ENCODE data around the gene NLGN2.

The NLGN2 gene

DNA sequence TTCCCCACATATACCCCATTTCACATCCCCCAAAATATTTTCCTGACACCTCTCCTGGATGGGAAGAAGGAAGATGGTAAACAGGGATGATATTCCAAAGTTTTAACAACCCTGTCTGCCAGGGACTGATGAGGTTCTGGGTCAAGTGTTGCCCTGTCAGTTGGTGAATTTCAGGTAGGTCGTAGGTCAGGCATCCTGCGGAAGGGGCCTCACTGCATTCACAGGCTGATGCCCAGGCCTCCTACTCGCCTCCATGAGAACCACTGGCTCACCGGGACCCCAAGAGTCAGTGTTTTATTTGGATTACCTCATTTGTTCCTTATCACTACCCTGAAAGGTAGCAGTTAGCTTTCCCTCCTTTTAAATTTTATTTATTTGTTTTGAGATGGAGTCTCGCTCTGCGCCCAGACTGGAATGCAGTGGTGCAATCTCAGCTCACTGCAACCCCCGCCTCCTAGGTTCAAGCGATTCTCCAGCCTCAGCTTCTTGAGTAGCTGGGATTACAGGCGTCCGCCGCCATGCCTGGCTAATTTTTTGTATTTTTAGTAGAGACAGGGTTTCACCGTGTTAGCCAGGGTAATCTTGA lies 61.3 kb downstream of the NLGN2 start:
- Mint-ChIP-seq H3K4me3 (no peak overlapping the region), H3K36me3 (ENCODE audit: insufficient read depth) (peaks cover 16% of the 10 kb centered on the region), H3K27me3 (no peaks in the 10 kb centered on the region), H3K27ac (ENCODE audit: low read depth) (no peak overlapping the region), H3K9me3 (no peaks in the 10 kb centered on the region), H3K4me1 (peaks cover 28% of the 10 kb centered on the region)
- ATAC-seq (replicated peaks; ENCODE audit: extremely low read depth, poor library complexity, severe bottlenecking): no peak
- DNase-seq (ENCODE audit: low spot score in 2 of 2): no peak
